ENCODE results near the gene MYL12B. TPM values are rescaled to one million over a fixed set of nuclear protein-coding genes. Genes with fewer than 3 reads are reported as not detected.
"Not testable (repeated sequence)": the region's sequence is repeated elsewhere in the genome, so short reads cannot be mapped to it uniquely, and the experiment has no call there.

The MYL12B gene
- 315 and 343 TPM in 2 replicates for total RNA-seq (2014; rRNA removed; shearing (Covaris generic))
- polyA plus RNA-seq (2015; cell fraction: cytosol; rRNA removed), result 214 and 216 TPM in 2 replicates
- polyA plus RNA-seq (2015; cell fraction: nucleus; rRNA removed), result 46.7 and 49.1 TPM in 2 replicates

DNA sequence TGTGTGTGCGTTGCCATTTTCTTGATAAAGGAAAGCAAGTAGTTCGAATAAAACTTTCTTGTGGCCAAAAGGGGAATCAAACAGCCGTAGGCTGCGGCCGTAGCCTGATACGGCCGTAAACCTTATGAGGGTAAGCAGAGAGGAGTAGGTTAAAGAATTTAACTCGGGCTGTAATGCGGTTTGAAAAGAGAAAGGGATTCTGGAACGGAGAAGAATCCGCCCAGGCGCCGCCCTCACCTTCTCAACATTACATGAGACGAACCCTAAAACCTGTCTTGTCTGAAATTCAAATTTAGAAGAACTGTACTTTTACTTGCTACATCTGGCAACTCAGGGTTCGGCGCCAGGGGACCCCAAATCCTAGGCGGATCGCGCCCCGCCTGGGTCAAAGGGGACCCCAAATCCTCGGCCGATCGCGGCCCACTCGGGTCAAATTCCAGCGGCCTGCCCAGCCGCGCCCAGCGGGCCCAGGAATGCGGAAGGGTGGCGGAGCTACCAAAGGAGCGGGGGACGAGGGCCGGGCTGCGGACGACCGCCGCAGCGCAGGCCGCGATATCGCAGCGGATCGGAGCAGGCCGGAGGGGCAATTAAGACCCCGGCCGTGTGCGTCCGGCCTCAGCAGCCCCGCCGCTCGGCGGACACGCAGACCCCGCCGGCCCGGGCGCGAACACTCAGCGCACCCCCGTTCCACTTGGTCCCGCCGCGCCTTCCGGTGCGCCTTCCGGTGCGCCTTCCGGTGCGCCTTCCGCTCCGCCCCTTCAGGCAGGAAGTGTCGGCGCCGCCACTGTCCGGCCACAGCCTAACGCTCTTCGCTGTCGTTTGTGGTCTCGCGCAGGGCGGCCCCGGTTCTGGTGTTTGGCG, at the start of gene MYL12B:
TSS of gene MYL12B (plus strand) at position 761 of the 861 bp plus-strand sequence. CDS start 10,766 bp downstream, outside the sequence.
- in situ Hi-C loops (cut with HindIII; ENCODE audit: low pct_unique_long_range_greater_than_20kb, low sequenced_read_pairs), result no loop called here
- DNase-seq (ENCODE audit: low read depth, low spot score), result peak; percentile 69

DNA sequence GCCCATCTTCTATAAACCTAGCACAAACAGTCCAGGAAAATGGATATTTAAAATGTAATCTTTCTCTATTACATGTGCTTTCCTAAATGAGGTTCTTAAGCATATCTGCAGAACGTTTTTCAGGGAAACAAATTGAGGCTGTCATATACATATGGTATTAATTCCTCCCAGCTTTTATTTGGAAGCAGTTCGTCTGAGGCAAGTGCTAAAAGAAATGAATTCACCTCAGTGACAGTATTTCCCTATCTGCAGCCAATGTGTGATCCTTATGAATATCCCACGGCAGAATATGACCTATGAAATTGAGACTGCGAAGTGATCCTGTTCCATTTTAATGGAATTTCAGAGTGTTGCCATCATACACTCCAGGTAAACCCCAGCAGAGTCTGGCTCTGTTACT, 49.3 kb upstream of the MYL12B start:
- in situ Hi-C loops (cut with HindIII; ENCODE audit: low pct_unique_long_range_greater_than_20kb, low sequenced_read_pairs), result no loop called here
- no peak for DNase-seq (ENCODE audit: low read depth, low spot score)

DNA sequence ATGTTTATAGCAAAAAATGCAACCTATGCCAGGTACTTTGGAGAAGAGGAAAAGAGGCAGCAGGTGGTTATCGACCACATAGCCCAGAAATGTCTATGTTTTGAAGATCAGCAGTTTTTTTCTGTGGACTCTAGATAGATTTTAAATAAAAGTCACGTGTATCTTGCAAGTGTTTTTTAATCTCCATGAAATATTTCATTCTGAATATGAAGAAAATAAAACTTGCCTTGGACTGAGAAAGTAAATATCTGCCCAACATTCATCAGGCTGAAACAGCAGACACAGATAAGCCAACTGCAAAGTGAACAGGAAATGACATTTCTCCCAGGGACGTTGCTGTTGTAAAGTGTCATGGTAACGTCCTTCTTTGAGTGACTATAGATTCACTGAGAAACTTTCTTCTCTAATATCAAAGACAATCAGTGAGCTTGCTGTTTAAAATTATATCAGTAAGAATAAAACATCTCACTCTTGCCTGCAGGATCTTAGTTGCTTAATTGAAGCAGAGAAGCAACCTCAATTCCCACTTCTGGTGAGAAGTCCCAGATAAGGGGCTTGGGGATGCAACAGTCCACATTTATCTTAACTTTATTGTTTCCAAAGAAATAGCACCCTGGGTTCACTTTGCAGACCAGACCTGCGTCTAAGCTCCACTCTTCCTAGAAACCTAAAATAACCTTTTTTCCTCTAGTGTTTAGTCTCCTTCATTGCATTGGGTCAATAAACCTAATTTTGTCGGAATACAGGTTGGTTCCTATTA, 48.5 kb upstream of the MYL12B start:
- in situ Hi-C loops (cut with HindIII; ENCODE audit: low pct_unique_long_range_greater_than_20kb, low sequenced_read_pairs), result no loop called here
- no peak for DNase-seq (ENCODE audit: low read depth, low spot score)

- DNase-seq (ENCODE audit: low read depth, low spot score), result no peak
- in situ Hi-C loops (cut with HindIII; ENCODE audit: low pct_unique_long_range_greater_than_20kb, low sequenced_read_pairs), result no loop called here
These were observed 46.9 kb upstream of the MYL12B start for GRCh38 chr18:3214855-3215637.

DNA sequence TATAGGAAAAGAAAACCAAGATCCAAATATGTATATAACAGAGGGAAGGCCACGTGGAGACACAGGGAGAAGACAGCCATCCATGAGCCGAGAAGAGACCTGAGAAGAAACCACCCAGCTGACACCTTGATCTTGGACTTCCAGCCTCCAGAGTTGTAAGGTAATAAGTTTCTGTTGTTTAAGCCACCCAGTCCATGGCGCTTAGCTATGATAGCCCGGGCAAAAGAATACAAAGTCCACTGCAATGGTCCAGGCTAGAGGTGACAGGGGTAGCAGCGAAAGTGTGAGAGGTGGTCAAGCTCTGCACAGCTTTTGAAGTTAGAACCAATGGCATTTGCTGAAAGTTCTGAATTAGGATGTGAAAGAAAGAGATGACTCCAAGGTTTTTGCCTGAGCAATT, 44.9 kb upstream of the MYL12B start:
- DNase-seq (ENCODE audit: low read depth, low spot score), result no peak
- in situ Hi-C loops (cut with HindIII; ENCODE audit: low pct_unique_long_range_greater_than_20kb, low sequenced_read_pairs), result no loop called here

- peak; percentile 52 for DNase-seq (ENCODE audit: low read depth, low spot score)
- in situ Hi-C loops (cut with HindIII; ENCODE audit: low pct_unique_long_range_greater_than_20kb, low sequenced_read_pairs), result no loop called here
These were observed 43.8 kb upstream of the MYL12B start for GRCh38 chr18:3217948-3218647.

- in situ Hi-C loops (cut with HindIII; ENCODE audit: low pct_unique_long_range_greater_than_20kb, low sequenced_read_pairs), result no loop called here
- DNase-seq (ENCODE audit: low read depth, low spot score), result no peak
These were observed 43.1 kb upstream of the MYL12B start for GRCh38 chr18:3218819-3219218.

GRCh38 chr18:3219241-3219630, 42.7 kb upstream of the MYL12B start:
- DNase-seq (ENCODE audit: low read depth, low spot score), result no peak
- in situ Hi-C loops (cut with HindIII; ENCODE audit: low pct_unique_long_range_greater_than_20kb, low sequenced_read_pairs), result no loop called here

DNA sequence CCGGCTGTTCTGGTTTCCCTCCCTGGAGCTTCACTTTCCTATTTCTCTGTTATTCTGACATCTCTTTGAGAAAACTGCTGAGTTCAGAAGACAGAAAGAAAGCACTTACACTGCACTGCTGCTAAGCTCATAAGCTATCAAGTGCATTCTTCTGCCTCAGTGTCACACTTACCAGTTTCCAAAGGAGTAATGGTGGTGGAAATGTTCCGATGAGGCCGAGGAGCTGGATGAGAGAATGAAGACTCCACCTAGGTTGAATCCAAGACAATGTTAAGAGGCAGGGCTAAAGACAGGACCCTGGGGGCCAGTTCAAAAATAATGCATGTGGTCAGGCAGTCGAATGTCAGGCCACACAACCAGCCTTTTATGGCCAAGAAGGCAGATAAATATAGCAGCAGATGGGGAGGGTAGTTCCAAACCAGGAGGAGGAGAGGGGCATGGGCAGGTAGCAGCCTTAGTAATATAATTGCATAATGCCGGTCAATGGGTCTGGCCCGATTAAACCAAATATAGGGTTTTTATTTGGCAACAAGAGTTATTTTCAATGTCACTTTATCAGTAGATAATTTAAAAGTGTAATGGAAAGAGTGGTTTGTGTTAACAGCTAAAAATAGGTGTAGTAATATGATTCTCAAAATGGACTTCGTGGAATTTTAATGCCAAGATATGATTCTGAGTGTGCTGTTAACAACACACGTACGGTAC, 42.1 kb upstream of the MYL12B start, which contains the start of gene MYOM1:
TSS of gene MYOM1 (minus strand) at position 338 of the 705 bp plus-strand sequence. CDS start 4,745 bp downstream, outside the sequence.
- in situ Hi-C loops (cut with HindIII; ENCODE audit: low pct_unique_long_range_greater_than_20kb, low sequenced_read_pairs), result no loop called here
- peak; percentile 25 for DNase-seq (ENCODE audit: low read depth, low spot score)

- in situ Hi-C loops (cut with HindIII; ENCODE audit: low pct_unique_long_range_greater_than_20kb, low sequenced_read_pairs); DNase-seq (ENCODE audit: low read depth, low spot score): not testable (repeated sequence)
These were observed 41.1 kb upstream of the MYL12B start for GRCh38 chr18:3220868-3221267.

DNA sequence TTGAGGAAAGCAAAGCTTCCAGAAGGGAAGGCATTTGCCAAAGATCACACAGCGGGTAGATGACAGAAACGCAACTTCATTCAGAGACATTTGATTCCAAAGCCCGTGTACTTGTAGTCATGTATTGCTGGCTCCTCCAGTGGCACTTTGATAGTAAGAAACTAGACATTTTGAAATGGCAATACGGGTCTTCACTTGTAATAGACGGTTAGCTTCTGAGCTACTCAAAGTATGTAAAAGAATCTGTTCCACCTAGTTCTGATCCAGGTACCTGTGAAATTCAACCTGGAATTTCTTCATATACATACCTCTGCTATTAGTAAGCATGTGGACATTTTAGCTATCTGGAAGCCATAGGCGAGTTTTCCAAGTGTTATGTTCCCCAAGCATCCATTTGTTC, 40.4 kb upstream of the MYL12B start:
- DNase-seq (ENCODE audit: low read depth, low spot score), result no peak
- in situ Hi-C loops (cut with HindIII; ENCODE audit: low pct_unique_long_range_greater_than_20kb, low sequenced_read_pairs), result no loop called here

- no peak for DNase-seq (ENCODE audit: low read depth, low spot score)
- in situ Hi-C loops (cut with HindIII; ENCODE audit: low pct_unique_long_range_greater_than_20kb, low sequenced_read_pairs), result no loop called here
These were observed 38.6 kb upstream of the MYL12B start for GRCh38 chr18:3223356-3223755.

DNA sequence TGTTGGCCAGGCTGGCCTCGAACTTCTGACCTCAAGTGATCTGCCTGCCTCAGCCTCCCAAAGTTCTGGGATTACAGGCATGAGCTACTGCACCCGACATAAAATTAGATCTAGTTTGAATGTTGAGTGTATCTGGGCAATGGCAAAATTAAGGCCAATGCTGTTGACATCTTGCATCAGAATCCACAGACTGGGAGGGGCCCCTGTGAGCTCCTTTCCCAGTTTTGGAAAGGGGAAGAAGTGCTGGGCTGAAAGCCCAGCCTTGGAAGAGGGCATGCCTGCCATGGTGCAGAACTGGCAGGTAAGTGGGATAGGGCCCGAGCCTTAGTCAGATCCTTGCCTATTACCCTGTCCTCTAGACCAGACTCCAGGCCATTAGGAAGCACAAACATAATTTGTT, 37.7 kb upstream of the MYL12B start:
- DNase-seq (ENCODE audit: low read depth, low spot score), result no peak
- in situ Hi-C loops (cut with HindIII; ENCODE audit: low pct_unique_long_range_greater_than_20kb, low sequenced_read_pairs), result no loop called here

GRCh38 chr18:3225588-3225987, 36.3 kb upstream of the MYL12B start:
- DNase-seq (ENCODE audit: low read depth, low spot score), result no peak
- in situ Hi-C loops (cut with HindIII; ENCODE audit: low pct_unique_long_range_greater_than_20kb, low sequenced_read_pairs), result no loop called here

GRCh38 chr18:3226048-3226447, 35.9 kb upstream of the MYL12B start:
- in situ Hi-C loops (cut with HindIII; ENCODE audit: low pct_unique_long_range_greater_than_20kb, low sequenced_read_pairs), result no loop called here

DNA sequence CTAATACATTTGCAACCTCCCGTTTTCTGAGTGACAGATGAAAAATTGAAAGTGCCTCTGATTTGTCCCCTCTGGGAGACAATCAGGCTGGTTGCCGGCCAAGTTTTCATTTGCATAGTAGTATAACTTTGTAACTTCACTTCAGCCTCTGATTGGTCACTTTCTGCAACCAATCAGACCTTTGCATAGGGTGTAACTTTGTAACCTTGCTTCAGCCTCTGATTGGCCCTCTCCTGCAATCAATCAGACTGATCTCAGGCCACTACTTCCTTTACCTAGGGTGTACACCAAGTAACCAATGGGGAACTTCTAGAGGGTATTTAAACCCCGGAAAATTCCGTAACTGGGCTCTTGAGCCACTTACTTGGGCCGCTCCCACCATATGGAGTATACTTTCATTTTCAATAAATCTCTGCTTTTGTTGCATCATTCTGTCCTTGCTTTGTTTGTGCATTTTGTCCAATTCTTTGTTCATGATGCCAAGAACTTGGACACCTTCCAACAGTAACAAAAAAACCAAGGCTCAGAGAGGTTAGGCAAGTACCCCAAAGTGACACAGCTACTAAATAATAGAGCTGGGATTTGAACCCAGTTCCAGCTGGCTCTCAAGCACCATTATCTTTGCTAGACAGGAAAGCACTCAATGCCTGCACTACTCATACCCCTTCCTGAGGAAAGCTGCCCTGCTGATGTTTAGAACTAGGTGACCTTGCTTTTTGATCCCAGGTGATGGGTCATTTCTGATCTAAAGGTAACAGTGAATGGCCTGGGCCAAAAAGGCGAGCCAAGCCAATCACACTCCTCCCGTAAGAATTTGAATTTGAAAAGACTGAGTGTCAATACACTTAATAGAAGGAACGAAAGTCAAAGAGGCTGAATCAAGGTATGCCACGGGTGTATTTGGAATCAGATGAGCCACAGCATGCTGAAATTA, 31.3 kb upstream of the MYL12B start:
- DNase-seq (ENCODE audit: low read depth, low spot score), result peak; percentile 13
- in situ Hi-C loops (cut with HindIII; ENCODE audit: low pct_unique_long_range_greater_than_20kb, low sequenced_read_pairs), result no loop called here

More at GRCh38 chr18:3226048-3226447, 35.9 kb upstream of the MYL12B start:
- DNase-seq (ENCODE audit: low read depth, low spot score), result no peak
